ENCODE measurements around the gene SLC6A17. TPM values are rescaled to one million over a fixed set of nuclear protein-coding genes. Genes with fewer than 3 reads are reported as not detected.
A peak's percentile ranks its signal among the peaks of the same experiment; 100 is the strongest.

SLC6A17 gene
- total RNA-seq, 1 donor from 2014 or later: 0.28 TPM

- ATAC-seq: no peak
These were observed 55.4 kb downstream of the SLC6A17 start for GRCh38 chr1:110205591-110206155.

- ATAC-seq: no peak
These were observed 56.1 kb downstream of the SLC6A17 start for GRCh38 chr1:110206261-110206920.

GRCh38 chr1:110207831-110208230, 57.5 kb downstream of the SLC6A17 start:
- ATAC-seq: no peak

- ATAC-seq: no peak
These were observed 58.8 kb downstream of the SLC6A17 start for GRCh38 chr1:110208916-110209645.

- peak; percentile 89 for ATAC-seq
These were observed 59.7 kb downstream of the SLC6A17 start, which contains the start of gene KCNC4 for GRCh38 chr1:110209715-110210603. Gene KCNC4, plus strand, starts transcription at chr1:110210314. Its CDS starts 1,186 bp downstream, at chr1:110211500.

GRCh38 chr1:110210604-110211495, 60.6 kb downstream of the SLC6A17 start:
- peak; percentile 32 for ATAC-seq

GRCh38 chr1:110211496-110212168, 61.3 kb downstream of the SLC6A17 start:
- no peak for ATAC-seq

- no peak for ATAC-seq
These were observed 62.2 kb downstream of the SLC6A17 start for GRCh38 chr1:110212169-110213142.

- no peak for ATAC-seq
These were observed 62.8 kb downstream of the SLC6A17 start for GRCh38 chr1:110213143-110213540.

GRCh38 chr1:110214454-110215404, 64.4 kb downstream of the SLC6A17 start:
- no peak for ATAC-seq

GRCh38 chr1:110215621-110216515, 65.6 kb downstream of the SLC6A17 start:
- ATAC-seq: no peak

GRCh38 chr1:110216844-110217444, 66.7 kb downstream of the SLC6A17 start:
- ATAC-seq: no peak

GRCh38 chr1:110218137-110218536, 67.8 kb downstream of the SLC6A17 start:
- ATAC-seq: no peak

- ATAC-seq: no peak
These were observed 68.4 kb downstream of the SLC6A17 start for GRCh38 chr1:110218739-110219138.

- ATAC-seq: no peak
These were observed 70.0 kb downstream of the SLC6A17 start for GRCh38 chr1:110220324-110220723.

- ATAC-seq: no peak
These were observed 70.8 kb downstream of the SLC6A17 start for GRCh38 chr1:110221119-110221518.

- no peak for ATAC-seq
These were observed 72.8 kb downstream of the SLC6A17 start for GRCh38 chr1:110223127-110223526.

All from esophagus mucosa (tissue), 1 donor.